ENCODE data around the gene MRPL44.

The MRPL44 gene

DNA sequence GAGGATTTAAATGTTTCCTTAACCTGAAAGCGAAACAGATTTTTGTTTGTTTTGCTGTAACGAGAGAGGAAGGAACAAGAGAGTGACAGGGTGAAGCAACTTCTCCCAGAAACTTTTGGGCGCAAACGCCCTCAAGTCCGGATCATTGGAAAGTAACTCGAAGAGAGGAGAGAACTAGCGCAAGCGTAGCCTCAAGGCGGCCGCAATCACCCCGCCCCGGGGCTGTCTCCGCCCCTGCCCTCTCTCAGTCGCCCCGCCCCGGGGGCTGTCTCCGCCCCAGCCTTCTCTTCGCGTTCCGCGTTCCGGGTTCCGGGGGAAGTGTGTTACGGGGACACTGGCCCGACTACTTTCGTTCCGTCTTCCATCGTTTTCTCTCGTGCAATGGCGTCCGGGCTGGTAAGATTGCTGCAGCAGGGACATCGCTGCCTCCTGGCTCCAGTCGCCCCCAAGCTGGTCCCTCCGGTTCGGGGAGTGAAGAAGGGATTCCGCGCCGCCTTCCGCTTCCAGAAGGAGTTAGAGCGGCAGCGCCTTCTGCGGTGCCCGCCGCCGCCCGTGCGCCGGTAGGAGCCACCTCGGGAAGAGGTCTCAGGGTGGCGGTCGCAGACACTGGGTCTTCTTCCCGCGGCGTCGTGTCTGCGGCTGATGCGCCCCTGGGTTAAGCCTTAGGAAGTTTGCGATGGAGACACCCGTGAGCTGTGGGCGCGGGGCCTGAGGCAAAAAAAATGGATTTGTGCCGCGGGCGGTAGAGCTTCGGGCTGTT lies at the start of gene MRPL44:
Gene MRPL44 (plus strand): TSS at position 372 of the 760 bp plus-strand sequence. CDS start 10 bp downstream, at position 382.
- DNase-seq (ENCODE audit: insufficient read length, low spot score) = peak; percentile 58
- peak; percentile 97 for FAIRE-seq

DNA sequence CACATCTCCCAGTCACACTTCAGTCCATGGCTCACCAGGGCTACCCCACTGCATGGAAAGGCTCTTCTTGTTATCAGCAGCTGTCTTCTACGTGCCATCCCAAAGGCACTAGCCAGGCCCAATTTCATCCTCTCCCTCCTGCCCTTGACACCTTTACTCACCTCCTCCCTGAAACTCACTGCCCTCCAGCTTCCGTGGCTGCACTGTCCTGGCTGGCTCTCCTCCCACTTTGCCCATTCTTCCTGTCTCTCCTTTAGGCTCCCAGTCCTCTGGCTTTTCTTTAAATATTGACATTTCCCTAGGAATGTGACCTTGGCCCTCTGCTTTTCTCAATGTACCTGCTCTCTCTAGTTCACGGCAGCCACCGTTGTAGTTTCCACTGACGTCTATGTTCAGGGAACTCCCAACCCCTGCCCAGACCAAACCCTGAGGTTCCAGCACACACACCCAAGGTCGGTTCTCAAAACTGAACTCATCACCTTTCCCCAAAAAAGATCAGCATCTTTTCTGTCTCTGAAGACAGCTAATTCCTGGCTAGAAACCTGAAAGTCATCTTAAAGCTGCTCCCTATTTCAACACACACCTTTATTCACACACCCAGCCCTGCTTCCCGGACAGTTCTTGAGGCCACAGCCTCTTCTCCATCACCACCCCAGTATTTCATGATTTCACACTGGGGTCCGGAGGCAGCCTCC lies 48.8 kb upstream of the MRPL44 start:
- no peak for FAIRE-seq
- DNase-seq (ENCODE audit: insufficient read length, low spot score) = no peak

DNA sequence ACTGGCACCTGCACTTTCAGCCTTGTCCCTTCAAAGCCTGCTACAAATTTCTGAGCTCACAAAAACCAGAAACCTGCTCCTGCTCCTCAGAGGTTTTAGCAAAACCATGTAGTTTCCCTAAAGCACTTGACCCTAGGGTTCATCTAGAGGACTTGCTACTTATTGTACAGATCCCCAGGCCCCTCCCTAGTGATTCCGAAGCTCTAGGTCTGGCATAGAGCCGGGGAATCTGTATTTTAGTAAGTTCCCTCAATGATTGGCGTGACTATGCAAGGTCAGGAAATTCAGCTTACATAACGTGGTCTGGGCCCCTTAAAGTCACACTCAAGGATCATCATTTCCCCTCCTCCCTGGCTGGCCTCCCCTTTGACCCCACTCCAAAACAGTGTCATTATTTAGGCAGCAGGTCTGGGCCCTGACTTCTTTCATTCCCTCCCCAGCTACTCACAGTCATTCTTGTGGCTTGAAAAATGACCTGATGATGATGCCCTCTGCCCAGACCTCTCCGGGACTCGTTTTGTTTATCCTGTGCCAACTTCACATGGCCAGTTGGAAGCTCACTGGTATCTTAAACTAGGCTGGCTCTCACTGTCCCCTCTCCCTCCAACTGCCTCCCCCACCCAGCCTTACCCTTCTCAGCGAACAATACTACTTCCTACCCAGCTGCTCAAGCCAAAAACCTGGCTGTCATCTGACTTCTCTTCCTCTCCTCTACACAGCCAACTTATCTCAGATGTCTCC lies 48.1 kb upstream of the MRPL44 start:
- DNase-seq (ENCODE audit: insufficient read length, low spot score) (no peak), FAIRE-seq (no peak)

DNA sequence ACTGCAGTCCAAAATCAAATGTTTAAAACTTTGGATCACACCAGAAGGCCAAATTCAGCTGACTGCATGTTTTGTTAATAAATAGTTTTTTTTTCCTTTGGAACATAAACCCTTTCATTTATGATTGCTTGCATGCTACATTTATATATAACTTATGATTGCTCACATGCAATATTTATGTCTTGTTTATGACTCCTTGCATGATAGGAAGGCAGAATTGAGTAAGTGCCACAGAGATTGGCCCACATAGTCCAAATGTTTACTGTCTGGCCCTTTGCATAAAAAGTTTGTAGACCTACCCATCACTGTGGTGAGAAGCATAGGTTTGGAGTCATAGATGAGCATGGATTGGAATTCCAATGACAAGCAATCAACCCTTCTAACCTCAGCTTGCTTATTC lies 42.9 kb upstream of the MRPL44 start:
- FAIRE-seq (no peak), DNase-seq (ENCODE audit: insufficient read length, low spot score) (no peak)

DNA sequence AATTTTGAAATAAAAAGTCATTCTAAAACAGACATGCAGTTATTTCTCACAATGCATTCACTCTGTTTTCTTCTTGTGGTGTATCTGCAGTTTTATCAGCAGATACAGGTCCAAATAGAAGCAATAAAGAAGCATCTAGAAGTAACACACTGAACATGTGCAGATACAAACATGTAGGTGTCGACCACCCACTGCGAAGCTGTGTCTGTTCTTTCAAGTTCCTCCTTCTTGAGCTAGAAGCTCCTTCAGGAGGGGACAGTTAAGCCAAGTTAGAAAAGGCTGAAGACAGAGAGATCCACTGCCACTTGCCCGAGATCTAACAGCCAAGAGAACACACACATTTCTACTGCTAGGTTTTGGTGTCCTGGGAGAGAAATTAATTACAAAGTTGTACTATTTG lies 42.2 kb upstream of the MRPL44 start:
- no peak for FAIRE-seq
- DNase-seq (ENCODE audit: insufficient read length, low spot score) = no peak

DNA sequence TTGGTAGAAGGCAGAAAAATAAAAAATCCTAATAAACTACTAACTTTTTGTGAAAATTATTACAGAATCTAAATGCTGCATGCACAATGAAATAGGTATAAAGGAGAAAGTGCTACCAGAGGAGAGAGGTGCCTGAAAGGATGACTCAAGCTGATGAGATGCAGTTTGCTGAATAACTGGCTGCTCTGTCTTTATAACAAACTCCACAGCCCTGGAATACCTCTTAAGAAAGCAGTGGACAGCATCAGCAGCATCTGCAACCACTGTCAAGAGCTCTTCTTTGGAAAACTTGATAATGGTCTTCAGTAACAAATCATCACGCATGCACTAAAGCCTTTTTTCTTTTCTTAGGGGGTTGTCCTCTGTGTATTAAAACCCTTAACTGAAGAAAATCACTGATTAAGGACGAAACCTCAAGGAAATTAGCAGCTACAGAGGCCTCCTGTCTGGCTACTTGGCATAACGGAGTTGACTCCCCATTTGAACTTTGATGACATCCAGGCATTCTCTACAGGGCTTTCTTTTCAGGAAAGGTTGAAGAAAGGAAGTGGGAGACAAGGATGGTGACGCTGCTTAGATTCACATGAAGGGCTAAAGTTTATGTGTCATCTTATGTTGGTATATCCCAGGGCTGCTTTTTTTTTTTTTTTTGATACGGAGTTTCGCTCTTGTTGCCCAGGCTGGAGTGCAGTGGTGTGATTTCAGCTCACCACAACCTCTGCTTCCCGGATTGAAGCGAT lies 40.9 kb upstream of the MRPL44 start:
- FAIRE-seq = no peak
- DNase-seq (ENCODE audit: insufficient read length, low spot score) = no peak

DNA sequence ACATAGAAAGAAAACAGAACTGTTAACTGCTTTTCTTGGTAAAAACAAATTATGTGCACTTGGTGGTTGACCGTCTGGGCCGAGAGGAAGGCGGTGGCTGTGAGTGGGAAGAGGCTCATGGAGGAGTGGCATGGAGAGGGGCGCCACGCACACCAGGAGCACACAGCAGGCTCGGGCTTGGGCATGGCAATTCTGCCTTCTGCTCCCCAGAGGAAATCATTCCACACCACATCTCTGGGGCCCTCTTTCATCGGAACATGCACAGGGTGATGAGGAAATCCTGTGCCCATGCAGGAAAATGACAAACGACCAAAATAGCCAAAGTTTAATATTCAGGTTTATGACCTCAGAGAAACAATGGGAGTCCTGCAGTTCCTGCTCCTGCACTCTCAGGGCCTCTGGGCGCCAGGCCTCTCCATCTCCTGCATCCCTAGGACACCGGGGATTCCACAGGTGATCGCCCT lies 38.6 kb upstream of the MRPL44 start:
- FAIRE-seq (no peak), DNase-seq (ENCODE audit: insufficient read length, low spot score) (no peak)

DNA sequence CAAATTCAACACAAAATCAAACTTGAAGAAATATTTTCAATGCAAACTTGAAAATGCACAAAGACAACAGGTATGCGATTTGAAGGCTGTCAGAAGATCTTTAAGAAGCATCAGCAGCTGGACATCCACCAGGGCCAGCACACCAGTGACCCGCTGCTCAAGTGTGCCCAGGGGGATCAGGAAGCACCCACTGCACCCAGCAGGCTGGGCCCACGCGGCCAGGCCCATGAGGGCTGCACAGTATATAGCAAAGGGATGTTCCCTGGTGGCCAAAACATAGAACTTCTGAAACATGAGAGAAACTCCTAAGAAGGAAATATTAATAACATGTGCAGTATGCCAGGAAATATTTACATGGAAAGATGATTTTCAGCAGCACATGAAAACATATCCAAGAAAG lies 37.2 kb upstream of the MRPL44 start:
- FAIRE-seq (no peak), DNase-seq (ENCODE audit: insufficient read length, low spot score) (no peak)

DNA sequence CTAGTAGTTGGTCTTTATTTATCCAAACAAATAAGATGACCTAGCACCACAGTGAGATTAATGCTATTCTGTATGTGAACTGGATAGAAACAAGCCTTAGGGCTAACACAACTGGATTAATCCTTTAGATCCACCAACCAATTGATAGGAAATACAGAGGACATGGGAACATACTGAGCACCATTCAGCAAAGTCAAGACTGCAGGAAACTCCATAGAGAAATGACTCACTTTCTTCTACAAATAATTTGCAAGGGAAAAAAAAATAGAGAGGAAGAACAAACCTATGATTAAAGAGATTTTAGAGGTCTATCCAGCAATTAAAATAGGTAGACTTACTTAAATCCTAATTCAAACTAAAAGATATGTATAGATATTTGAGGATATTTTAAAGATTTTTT lies 36.1 kb upstream of the MRPL44 start:
- FAIRE-seq = no peak
- no peak for DNase-seq (ENCODE audit: insufficient read length, low spot score)

DNA sequence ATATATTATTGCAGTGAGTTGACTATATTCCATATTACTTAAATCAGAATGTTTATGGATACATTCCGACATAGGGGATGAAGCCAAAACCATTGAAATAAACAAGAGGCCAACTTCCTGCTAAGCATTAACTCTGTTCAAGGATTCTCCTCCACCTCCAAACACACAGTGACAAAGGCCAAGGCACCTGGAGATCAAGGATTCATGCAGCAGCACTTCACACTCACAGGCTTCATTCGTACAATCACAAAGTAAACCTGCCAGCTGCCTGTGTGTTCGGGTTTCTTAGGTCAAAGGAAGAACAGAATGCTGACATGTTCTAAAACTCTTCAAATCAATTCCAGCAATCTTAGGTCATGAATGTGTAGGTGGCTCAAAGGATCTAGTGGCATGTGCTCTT lies 35.0 kb upstream of the MRPL44 start:
- FAIRE-seq = no peak
- DNase-seq (ENCODE audit: insufficient read length, low spot score) = no peak

DNA sequence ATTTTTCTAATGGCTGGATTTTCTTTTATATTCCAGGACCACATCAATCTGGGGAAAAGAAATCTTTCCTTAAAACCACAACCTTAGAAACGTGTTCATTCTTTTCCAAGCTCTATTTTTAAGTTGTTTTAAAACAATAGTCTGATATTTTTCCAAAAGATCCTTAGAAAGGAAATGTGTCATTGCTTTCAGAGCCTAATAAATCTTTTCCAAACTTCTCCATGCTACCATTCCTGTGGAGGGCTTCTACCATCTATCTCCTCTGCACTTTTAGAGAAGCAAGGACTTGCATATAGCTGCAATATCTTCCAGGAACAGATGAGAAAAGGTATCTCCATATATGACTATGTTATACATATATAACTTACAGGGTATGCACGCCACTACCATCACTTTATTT lies 33.3 kb upstream of the MRPL44 start:
- FAIRE-seq (no peak), DNase-seq (ENCODE audit: insufficient read length, low spot score) (no peak)

DNA sequence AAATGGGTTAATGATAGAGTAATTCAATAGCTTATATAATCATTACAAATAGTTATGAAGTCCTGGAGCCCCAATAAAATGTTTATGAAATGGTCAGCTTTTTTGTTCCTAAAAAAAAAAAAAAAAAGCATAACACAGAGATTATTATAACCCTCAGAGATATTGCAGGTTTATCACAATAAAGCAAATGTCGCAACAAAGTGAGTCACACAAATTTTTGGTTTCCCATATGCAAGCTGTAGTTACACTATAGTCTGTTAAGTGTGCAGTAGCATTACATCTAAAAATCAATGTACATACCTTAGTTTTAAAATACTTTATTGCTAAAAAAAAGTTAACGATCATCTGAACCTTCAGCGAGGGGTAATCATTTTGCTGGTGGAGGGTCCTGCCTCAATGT lies 32.2 kb upstream of the MRPL44 start:
- DNase-seq (ENCODE audit: insufficient read length, low spot score) = no peak
- FAIRE-seq = no peak

DNA sequence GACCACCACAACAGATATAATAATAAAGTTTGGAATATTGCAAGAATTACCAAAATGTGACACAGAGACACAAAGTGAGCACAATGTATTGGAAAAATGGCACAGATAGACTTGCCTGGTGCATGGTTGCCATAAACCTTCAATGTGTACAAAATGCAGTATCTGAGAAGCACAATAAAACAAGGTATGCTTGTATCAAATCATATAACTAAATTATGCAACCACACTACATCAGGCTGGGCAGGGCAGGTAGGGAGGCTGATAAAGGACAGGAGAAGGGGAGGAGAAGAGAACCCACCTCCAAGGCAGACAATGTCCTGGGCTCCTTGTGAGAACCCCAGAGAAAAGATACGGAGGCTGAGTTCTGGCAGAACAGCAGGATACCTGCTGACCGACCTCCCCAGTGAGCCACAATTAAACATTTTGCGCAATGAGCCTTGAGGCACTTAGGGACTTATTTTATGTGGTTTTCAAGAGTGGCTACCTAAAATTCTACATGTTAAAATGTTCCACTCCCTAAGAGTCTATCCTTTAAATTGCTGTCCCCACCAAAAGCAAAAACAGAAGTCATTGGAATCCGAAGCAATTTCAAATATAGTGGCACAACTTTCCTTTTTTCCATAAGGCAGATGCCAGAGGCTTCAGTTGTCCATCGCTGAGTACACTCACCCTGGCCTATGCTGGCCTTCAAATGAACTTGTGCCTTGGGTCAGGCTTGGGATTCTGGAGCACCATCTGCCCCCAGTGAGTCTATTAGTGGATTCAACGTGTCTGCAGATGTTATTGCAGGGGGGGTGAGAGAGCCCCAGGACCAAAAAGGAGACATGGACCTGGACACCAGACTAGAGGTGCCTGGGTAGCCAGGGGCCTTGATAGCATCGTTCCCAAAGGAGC lies 28.9 kb upstream of the MRPL44 start:
- FAIRE-seq (no peak), DNase-seq (ENCODE audit: insufficient read length, low spot score) (no peak)

DNA sequence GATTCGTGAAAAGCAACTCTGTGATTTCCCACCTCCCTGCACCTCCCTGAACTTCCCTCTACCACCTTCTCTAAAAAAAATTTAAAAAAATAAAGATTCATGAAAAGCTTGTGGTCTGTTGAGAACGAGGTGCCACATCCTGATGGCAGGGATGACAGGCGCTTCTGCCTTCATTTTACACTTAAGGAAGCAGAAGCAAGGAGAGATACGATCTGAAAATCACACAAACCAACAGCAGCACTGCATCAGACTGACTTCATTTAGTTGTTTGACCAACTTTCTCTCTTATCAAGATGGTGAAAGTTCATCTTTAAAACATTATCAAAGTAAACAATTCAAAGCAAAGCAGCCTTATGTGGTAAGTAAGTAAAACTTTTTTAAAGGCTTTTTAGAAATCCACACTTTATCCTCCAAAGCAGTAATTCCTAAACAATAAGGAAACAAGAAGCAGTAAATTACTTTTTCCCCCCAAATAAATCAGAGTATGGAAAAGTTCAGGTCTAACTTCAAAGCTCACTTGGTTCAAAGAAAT lies 27.6 kb upstream of the MRPL44 start:
- DNase-seq (ENCODE audit: insufficient read length, low spot score) (no peak), FAIRE-seq (peak; percentile 52)

DNA sequence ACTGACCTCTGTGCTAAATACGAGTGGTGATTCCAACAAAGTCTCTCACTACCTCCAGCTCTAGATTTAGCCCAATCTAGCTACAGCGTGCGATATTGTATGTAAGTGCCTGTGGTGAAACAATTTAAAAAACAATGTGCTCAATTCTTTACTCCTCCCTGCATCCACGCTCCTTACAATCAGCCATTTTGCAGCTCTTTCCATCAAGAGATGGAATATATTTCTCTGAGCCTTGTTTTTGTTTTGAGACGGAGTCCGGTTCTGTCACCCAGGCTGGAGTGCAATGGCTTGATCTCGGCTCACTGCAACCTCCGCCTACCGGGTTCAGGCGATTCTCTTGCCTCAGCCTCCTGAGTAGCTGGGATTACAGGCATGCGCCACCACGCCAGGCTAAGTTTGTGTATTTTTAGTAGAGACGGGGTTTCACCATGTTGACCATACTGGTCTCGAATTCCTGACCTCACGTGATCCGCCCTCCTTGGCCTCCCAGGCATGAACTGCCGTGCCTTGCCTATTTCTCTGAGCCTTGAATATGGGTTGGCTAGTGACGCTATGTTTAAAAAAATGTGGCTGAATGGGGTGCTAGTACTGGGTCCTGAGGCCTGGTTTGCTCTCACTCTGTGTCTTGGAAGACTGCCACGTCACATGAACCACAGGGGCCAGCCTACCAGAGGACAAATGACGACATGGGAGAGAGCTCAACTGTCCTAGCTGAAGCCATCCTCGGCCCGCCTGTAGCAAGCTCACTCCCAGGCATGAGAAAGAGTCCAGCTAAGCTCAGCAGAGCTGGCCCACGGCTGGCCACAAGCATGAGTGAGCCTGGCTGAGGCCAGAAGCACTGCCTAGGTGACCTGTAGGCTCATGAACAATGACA lies 26.9 kb upstream of the MRPL44 start:
- FAIRE-seq (no peak), DNase-seq (ENCODE audit: insufficient read length, low spot score) (no peak)

DNA sequence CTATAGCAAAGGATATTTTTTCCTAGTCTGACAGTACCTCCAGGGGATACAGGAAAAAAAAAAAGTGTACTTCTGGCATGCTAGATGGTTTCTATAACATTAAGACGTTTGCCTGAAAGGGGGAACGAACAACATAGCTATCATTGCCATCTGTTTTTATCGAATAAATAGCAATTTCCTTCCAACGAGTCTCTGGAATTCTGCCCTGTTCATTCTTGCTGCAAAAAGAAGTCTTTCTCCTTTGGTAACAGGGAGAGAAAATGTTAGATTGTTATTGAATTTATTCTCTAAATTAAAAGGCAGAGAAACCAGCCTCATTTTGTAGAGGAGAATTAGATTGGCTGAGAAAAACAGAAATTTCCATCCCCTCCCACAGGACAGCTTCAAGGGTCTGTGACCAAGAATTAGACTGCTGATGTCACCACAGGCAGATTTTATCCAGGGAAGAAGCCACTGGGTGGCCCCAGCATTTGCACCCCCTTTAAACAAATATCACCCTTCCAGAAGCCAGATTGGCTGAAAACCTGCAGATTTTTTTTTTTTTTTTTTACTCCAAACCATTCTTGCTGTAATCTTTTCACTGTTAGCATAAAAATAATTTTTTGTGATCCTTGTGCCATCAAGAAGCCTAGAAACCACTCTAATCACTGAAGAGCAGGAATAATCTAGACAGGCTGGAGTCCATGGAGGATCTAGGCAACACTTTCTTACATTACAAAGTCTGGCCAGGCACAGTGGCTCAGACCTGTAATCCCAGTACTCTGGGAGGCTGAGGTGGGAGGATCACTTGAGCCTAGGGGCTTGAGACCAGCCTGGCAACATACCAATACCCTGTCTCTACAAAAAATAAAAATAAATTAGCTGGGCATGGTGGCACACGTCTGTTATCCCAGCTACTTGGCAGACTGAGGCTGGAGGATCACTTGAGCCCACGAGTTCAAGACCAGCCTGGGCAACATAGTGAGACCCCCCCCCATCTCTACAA lies 24.2 kb upstream of the MRPL44 start:
- no peak for DNase-seq (ENCODE audit: insufficient read length, low spot score)
- no peak for FAIRE-seq

DNA sequence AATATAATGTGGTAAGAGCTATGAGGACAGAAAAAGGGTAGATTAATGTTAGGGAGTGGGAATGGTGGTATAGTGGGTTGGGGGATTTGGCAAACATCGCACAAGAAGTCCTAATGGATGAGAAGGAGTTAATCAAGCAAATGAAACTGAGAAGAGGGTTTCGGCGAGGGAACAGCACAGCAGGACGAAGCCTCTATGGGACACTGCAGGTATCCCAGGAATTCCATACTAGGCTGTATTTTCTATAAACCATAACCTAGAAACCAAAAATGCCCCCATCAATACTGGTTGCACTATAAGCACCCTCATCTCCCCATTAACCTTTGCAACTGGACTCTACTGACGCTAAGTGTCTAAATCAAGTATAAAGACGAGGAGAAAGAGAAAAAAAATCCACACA lies 22.4 kb upstream of the MRPL44 start:
- FAIRE-seq (no peak), DNase-seq (ENCODE audit: insufficient read length, low spot score) (no peak)
